ENCODE results near the gene DNAI7.

GRCh38 chr12:25151476-25151875 is 43.5 kb downstream of the DNAI7 start:
- TF ChIP-seq CTCF (IDR thresholded peaks at IDR 0.05; ENCODE audit: low read length) (no peak), EZH2 (optimal IDR thresholded peaks at IDR 0.05; ENCODE audit: low read depth, low read length) (no peak)

Data from MM.1S (cell line).